Prostate gland (tissue), 2 donors: Measurements from ENCODE around the gene MTHFD2L. TPM values are rescaled to one million over a fixed set of nuclear protein-coding genes. Genes with fewer than 3 reads are reported as not detected.

Source experiments
- DNase-seq: peaks from one replicate; pipeline ENCODE4 v3.0.0-alpha.2; 2019; ENCODE audit warnings: low spot score
- H3K27ac ChIP-seq, 2 donors: fragments of 200-600 bp; sonication (generic); 2 replicates each; pipeline ENCODE4 v1.5.1; 2017 to 2019
- H3K27me3 ChIP-seq: fragments of 200-600 bp; sonication (generic); replicated peaks from 2 replicates; pipeline ENCODE4 v1.5.1; 2019; ENCODE audit not compliant: insufficient read depth
- H3K36me3 ChIP-seq, 2 donors: fragments of 200-600 bp; sonication (generic); 1 replicate in 1 of 2; 2 replicates in 1 of 2; pipeline versions ENCODE4 v1.5.1 to v1.8.1; 2017 to 2019
- H3K4me1 ChIP-seq: fragments of 200-600 bp; sonication (generic); replicated peaks from 2 replicates; pipeline ENCODE4 v1.5.1; 2019
- H3K4me3 ChIP-seq, 2 donors: fragments of 200-600 bp; sonication (generic); 2 replicates each; pipeline ENCODE4 v1.5.1; 2017 to 2019
- H3K9me3 ChIP-seq: fragments of 200-600 bp; sonication (generic); 2 replicates; pipeline ENCODE4 v1.5.1; 2017
- CTCF ChIP-seq, 4 experiments: fragments of 200-600 bp in 2 of 4; fragments of 450-650 bp in 2 of 4; sonication (generic) in 2 of 4; IDR thresholded peaks; 1 replicate in 3 of 4; 2 replicates in 1 of 4; pipeline ENCODE4 v1.5.1; 2016 to 2019; ENCODE audit warnings: antibody characterized with exemption in 4 of 4, mild to moderate bottlenecking in 2 of 4, moderate library complexity in 2 of 4
- POLR2A ChIP-seq: fragments of 450-650 bp; IDR thresholded peaks from one replicate; pipeline ENCODE4 v1.6.1; 2016; ENCODE audit warnings: antibody characterized with exemption, mild to moderate bottlenecking
- POLR2AphosphoS5 ChIP-seq: sonication (generic); formaldehyde crosslinking; IDR thresholded peaks from one replicate; pipeline ENCODE4 v1.6.1; 2017; ENCODE audit warnings: antibody characterized with exemption
- WGBS: methylation state at CpG from one replicate; pipeline ENCODE4 v1.1.5; 2018; 5-methylcytosine and 5-hydroxymethylcytosine counted together
- intact Hi-C: fragments of 100-400 bp; cut with DNase I; formaldehyde crosslinking; loops from one replicate; pipeline ENCODE4 v1.14.2; 2022
- total RNA-seq, 2 donors: library from RNA; depleted of rRNA; stranded (reverse); fragments of >200 nt; gene quantifications; one replicate each; pipeline ENCODE4 v1.1.0, GENCODE V29; 2016

MTHFD2L gene
- total RNA-seq, 2 donors from 2014 or later: 15.8 to 19.9 TPM

DNA sequence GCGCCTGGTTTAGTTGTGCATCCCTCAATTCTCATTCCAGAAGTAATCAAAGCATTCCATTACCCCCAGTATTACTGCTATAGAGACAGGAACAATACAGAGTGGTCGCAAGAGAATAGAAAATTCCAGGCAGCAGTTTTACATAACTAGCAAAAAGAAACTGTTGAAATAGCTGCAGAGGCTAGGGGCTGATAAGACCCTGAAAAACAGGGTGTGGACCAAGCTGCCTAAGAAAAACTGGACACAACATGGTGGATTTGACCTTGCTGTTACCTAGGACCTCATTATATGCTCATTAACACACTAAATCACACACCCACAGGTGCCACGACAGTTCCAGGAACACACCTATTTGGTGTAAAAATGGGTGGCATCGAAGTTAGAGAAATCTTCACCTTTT, 165.7 kb downstream of the MTHFD2L start:
- no peak for DNase-seq
- TF ChIP-seq POLR2AphosphoS5: no peak
- TF ChIP-seq CTCF (IDR thresholded peaks at IDR 0.05): no peak
- TF ChIP-seq POLR2A: no peak
- Histone ChIP-seq H3K4me3 (no peak overlapping the region), H3K27ac (no peak overlapping the region), H3K4me1 (no peaks in the 10 kb centered on the region), H3K9me3 (no peaks in the 10 kb centered on the region), H3K36me3 (no peaks in the 10 kb centered on the region), H3K27me3 (no peaks in the 10 kb centered on the region)
- 87% methylated on average over 4 of the region's 4 CpGs for WGBS
- intact Hi-C loops: no loop called here

GRCh38 chr4:74324262-74324661, 166.3 kb downstream of the MTHFD2L start:
- no peak for TF ChIP-seq POLR2A
- no peaks in the 10 kb centered on the region for H3K27me3 ChIP-seq
- no peak overlapping the region for H3K4me3 ChIP-seq
- no peaks in the 10 kb centered on the region for H3K36me3 ChIP-seq
- H3K9me3 ChIP-seq: no peaks in the 10 kb centered on the region
- H3K4me1 ChIP-seq: no peaks in the 10 kb centered on the region
- 70% methylated on average over 3 of the region's 3 CpGs for WGBS
- DNase-seq: no peak
- H3K27ac ChIP-seq: no peak overlapping the region
- intact Hi-C loops: no loop called here

DNA sequence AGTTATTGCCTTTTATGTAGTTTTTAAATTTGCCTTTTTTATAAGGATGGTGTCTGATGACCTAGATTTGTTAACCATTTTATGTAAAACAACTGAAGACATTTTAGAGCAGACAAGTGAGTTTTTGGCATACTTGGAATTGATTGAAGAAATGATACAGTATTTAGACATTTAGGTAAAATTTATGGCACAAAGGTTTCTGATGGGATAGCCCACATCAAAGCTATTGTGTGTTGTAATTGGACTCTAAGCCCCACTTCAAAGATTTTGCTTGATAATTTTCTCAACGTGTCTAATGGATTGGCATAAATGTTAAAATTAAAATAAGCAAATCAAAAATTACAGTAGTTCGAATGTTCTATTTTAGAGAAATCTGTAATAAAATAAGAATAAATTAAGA, 168.0 kb downstream of the MTHFD2L start:
- no peaks in the 10 kb centered on the region for H3K4me1 ChIP-seq
- no peak overlapping the region for H3K4me3 ChIP-seq
- DNase-seq: no peak
- no peaks in the 10 kb centered on the region for H3K9me3 ChIP-seq
- no peaks in the 10 kb centered on the region for H3K36me3 ChIP-seq
- no peak for TF ChIP-seq POLR2AphosphoS5
- TF ChIP-seq POLR2A: no peak
- TF ChIP-seq CTCF (IDR thresholded peaks at IDR 0.05): no peak
- intact Hi-C loops: no loop called here
- WGBS: 68% methylated on average over 2 of the region's 2 CpGs
- no peaks in the 10 kb centered on the region for H3K27me3 ChIP-seq
- H3K27ac ChIP-seq: no peak overlapping the region

DNA sequence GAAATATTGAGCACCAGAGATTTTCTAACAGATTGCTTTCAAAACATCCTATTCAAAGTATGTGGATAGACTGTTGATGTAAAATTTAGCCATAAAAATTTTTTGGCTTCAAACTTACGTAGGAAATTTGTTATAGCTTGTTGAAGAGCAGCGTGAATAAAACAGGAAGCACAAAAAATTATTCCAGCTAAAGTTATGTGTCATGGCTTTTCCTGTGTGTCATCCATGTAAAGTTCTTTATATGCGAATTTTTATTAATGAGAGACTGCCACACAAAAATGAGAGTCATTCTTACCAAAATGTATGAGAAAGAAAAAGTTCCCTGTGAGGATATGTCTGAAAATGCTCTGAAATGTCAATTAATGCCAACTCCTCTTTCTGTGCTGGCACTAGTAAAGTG, 169.8 kb downstream of the MTHFD2L start:
- Histone ChIP-seq H3K4me1 (no peaks in the 10 kb centered on the region), H3K4me3 (no peak overlapping the region), H3K9me3 (no peaks in the 10 kb centered on the region), H3K27me3 (no peaks in the 10 kb centered on the region), H3K36me3 (no peaks in the 10 kb centered on the region), H3K27ac (no peak overlapping the region)
- DNase-seq: no peak
- TF ChIP-seq CTCF (IDR thresholded peaks at IDR 0.05): no peak
- WGBS: 25% methylated on average over 3 of the region's 3 CpGs
- intact Hi-C loops: no loop called here

DNA sequence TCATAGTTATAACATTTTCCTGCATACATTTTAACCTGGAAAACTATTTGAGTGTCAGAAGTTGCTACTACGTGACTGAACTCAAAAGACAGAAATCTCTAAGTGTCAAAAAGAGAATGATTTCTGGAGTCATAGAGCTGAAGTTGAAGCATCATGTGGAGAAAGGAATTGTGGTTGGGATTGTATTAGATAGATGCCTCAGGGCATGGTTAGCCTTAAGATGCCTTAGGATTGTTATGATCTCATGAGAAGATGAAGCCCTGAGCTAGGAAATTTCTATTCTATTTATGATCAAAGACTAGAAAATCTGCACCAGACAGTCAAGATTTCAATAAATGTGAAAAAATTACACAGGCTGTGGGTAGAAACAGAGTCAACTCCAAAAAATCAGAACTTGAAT, 170.6 kb downstream of the MTHFD2L start:
- H3K4me1 ChIP-seq: no peaks in the 10 kb centered on the region
- DNase-seq: no peak
- no peak for TF ChIP-seq CTCF (IDR thresholded peaks at IDR 0.05)
- no peak for TF ChIP-seq POLR2A
- TF ChIP-seq POLR2AphosphoS5: no peak
- no peaks in the 10 kb centered on the region for H3K36me3 ChIP-seq
- 91% methylated on average over 1 of the region's 1 CpG for WGBS
- H3K27ac ChIP-seq: no peak overlapping the region
- H3K27me3 ChIP-seq: no peaks in the 10 kb centered on the region
- intact Hi-C loops: no loop called here
- H3K4me3 ChIP-seq: no peak overlapping the region
- no peaks in the 10 kb centered on the region for H3K9me3 ChIP-seq
